WTC11 (cell line): ENCODE measurements around the gene MAPK9. TPM values are rescaled to one million over a fixed set of nuclear protein-coding genes. Genes with fewer than 3 reads are reported as not detected.

ENCODE experiments used
- ATAC-seq: fragments of 200-7000 bp; cut with Tn5 transposase; 2 replicates; pipeline ENCODE4 v1.10.0; 2021; ENCODE audit warnings: mild to moderate bottlenecking, moderate library complexity
- CTCF ChIA-PET: fragments of 300-600 bp; sonication (Branson Sonifier 250); formaldehyde crosslinking; loops from one replicate; lab custom pipeline; 2021; ENCODE audit warnings: antibody characterized with exemption; lab: Charles Lee
- POLR2A ChIA-PET: fragments of 350-600 bp; sonication (Branson Sonifier 250); formaldehyde crosslinking; loops from one replicate; lab custom pipeline; 2021; ENCODE audit warnings: antibody characterized with exemption; lab: Charles Lee
- DNase-seq: peaks from one replicate; pipeline ENCODE4 v3.0.0; 2021; ENCODE audit warnings: low spot score
- H3K27ac Mint-ChIP-seq: 2 replicates; pipeline ENCODE4 v1.8.0; 2021; ENCODE audit warnings: mixed read lengths
- H3K27me3 Mint-ChIP-seq: 2 replicates; pipeline ENCODE4 v1.8.0; 2021; ENCODE audit warnings: low read depth, mild to moderate bottlenecking, moderate library complexity, mixed read lengths
- H3K36me3 Mint-ChIP-seq: 2 replicates; pipeline ENCODE4 v1.8.0; 2021; ENCODE audit warnings: mixed read lengths
- H3K4me1 Mint-ChIP-seq: 2 replicates; pipeline ENCODE4 v1.8.0; 2022; ENCODE audit warnings: mixed read lengths
- H3K4me3 Mint-ChIP-seq: 2 replicates; pipeline ENCODE4 v1.8.0; 2021; ENCODE audit warnings: mild to moderate bottlenecking, moderate library complexity, mixed read lengths
- H3K9me3 Mint-ChIP-seq: 2 replicates; pipeline ENCODE4 v1.8.0; 2021; ENCODE audit warnings: mixed read lengths
- AR ChIP-seq: fragments of 250-450 bp; sonication (Bioruptor Pico); IDR thresholded peaks from 2 replicates; pipeline ENCODE4 v1.9.0; 2021; ENCODE audit warnings: mild to moderate bottlenecking
- ARID4B ChIP-seq: sonication (generic); formaldehyde crosslinking; IDR thresholded peaks from 2 replicates; pipeline ENCODE4 v1.8.0; 2023; ENCODE audit warnings: missing genetic modification reagents, mild to moderate bottlenecking, borderline replicate concordance
- ATF1 ChIP-seq: sonication (generic); formaldehyde crosslinking; IDR thresholded peaks from 2 replicates; pipeline ENCODE4 v1.8.1; 2023; ENCODE audit warnings: mild to moderate bottlenecking, moderate library complexity, missing genetic modification reagents
- CBFB ChIP-seq: sonication (generic); formaldehyde crosslinking; IDR thresholded peaks from 2 replicates; pipeline ENCODE4 v1.8.1; 2022; ENCODE audit warnings: mild to moderate bottlenecking, low read depth, missing genetic modification reagents
- CTCF ChIP-seq: fragments of 200-600 bp; IDR thresholded peaks from 2 replicates; pipeline ENCODE4 v1.8.0; 2022; ENCODE audit warnings: antibody characterized with exemption
- GABPB1 ChIP-seq: sonication (generic); formaldehyde crosslinking; IDR thresholded peaks from 2 replicates; pipeline ENCODE4 v1.8.1; 2023; ENCODE audit warnings: mild to moderate bottlenecking, missing genetic modification reagents
- HMGXB4 ChIP-seq: sonication (generic); formaldehyde crosslinking; IDR thresholded peaks from 2 replicates; pipeline ENCODE4 v1.8.1; 2023; ENCODE audit warnings: mild to moderate bottlenecking, moderate library complexity, missing genetic modification reagents
- IRF1 ChIP-seq: sonication (generic); formaldehyde crosslinking; IDR thresholded peaks from 2 replicates; pipeline ENCODE4 v1.8.0; 2023; ENCODE audit warnings: missing genetic modification reagents
- KAT7 ChIP-seq: sonication (generic); formaldehyde crosslinking; IDR thresholded peaks from 2 replicates; pipeline ENCODE4 v1.8.1; 2023; ENCODE audit warnings: missing genetic modification reagents, mild to moderate bottlenecking, borderline replicate concordance
- PRDM15 ChIP-seq: sonication (generic); formaldehyde crosslinking; IDR thresholded peaks from 2 replicates; pipeline ENCODE4 v1.8.0; 2022; ENCODE audit warnings: missing genetic modification reagents
- STAT6 ChIP-seq: sonication (generic); formaldehyde crosslinking; conservative IDR thresholded peaks from 2 replicates; pipeline ENCODE4 v1.8.1; 2023; ENCODE audit warnings: mild to moderate bottlenecking, low read depth, missing genetic modification reagents, moderate library complexity
- ZNF396 ChIP-seq: fragments of 250-450 bp; sonication (Bioruptor Pico); IDR thresholded peaks from 2 replicates; pipeline ENCODE4 v1.8.0; 2021; ENCODE audit warnings: mild to moderate bottlenecking, moderate library complexity, borderline replicate concordance
- ZNF423 ChIP-seq: fragments of 250-450 bp; sonication (Bioruptor Pico); IDR thresholded peaks from 2 replicates; pipeline ENCODE4 v2.1.2; 2022; ENCODE audit warnings: mild to moderate bottlenecking, moderate library complexity
- total RNA-seq: library from RNA; stranded (reverse); gene quantifications from 3 replicates; pipeline ENCODE4 v1.2.3, GENCODE V29; 2021

The MAPK9 gene
- total RNA-seq, 1 experiment from 2014 or later: 42.9 TPM

- no peak for TF ChIP-seq HMGXB4
Measured at GRCh38 chr5:180302256-180302655, 10.4 kb upstream of the MAPK9 start (continued).

GRCh38 chr5:180301253-180301652, 9.4 kb upstream of the MAPK9 start:
- ChIA-PET CTCF (interaction anchor here (2.4 kb wide), 1 partner anchor 14 kb away, joined by 9 read pairs; no protein-coding TSS in a partner anchor), POLR2A (no interaction called here)
- Mint-ChIP-seq H3K4me1 (peaks cover 5% of the 10 kb centered on the region; the same call in 1 of the 2 replicates), H3K4me3 (no peak overlapping the region), H3K27ac (peak overlapping the region; percentile 18), H3K9me3 (no peaks in the 10 kb centered on the region), H3K36me3 (peaks cover 53% of the 10 kb centered on the region), H3K27me3 (no peaks in the 10 kb centered on the region; the same call in 1 of the 2 replicates)
- no peak for DNase-seq
- no peak for ATAC-seq
- no peak for TF ChIP-seq PRDM15 (CRISPR knock-in tag)
- no peak for TF ChIP-seq CBFB
- no peak for TF ChIP-seq AR (CRISPR knock-in tag)
- TF ChIP-seq ZNF396 (CRISPR knock-in tag): no peak
- no peak for TF ChIP-seq ATF1 (CRISPR knock-in tag)
- no peak for TF ChIP-seq ARID4B (CRISPR knock-in tag)
- no peak for TF ChIP-seq KAT7
- TF ChIP-seq ZNF423 (CRISPR knock-in tag): no peak
- no peak for TF ChIP-seq IRF1
- no peak for TF ChIP-seq CTCF
- no peak for TF ChIP-seq GABPB1 (CRISPR knock-in tag)
- no peak for TF ChIP-seq STAT6 (CRISPR knock-in tag)
